ENCODE results near the gene CBLB.

The CBLB gene

GRCh38 chr3:105802118-105802706 is 66.6 kb downstream of the CBLB start:
- DNase-seq (ENCODE audit: low read depth): no peak
- H3K4me3 ChIP-seq (ENCODE audit: low read length): no peak overlapping the region
- TF ChIP-seq CTCF (conservative IDR thresholded peaks at IDR 0.05; ENCODE audit: low read length): no peak

- H3K4me3 ChIP-seq (ENCODE audit: low read length): no peak overlapping the region
- no peak for DNase-seq (ENCODE audit: low read depth)
- TF ChIP-seq CTCF (conservative IDR thresholded peaks at IDR 0.05; ENCODE audit: low read length): no peak
These were observed 67.4 kb downstream of the CBLB start for GRCh38 chr3:105801397-105801796.

- TF ChIP-seq CTCF (conservative IDR thresholded peaks at IDR 0.05; ENCODE audit: low read length): no peak
- DNase-seq (ENCODE audit: low read depth): no peak
These were observed 68.5 kb downstream of the CBLB start for GRCh38 chr3:105800320-105800719.

GRCh38 chr3:105799286-105799685 is 69.5 kb downstream of the CBLB start:
- no peak overlapping the region for H3K4me3 ChIP-seq (ENCODE audit: low read length)
- no peak for DNase-seq (ENCODE audit: low read depth)
- no peak for TF ChIP-seq CTCF (conservative IDR thresholded peaks at IDR 0.05; ENCODE audit: low read length)

More at GRCh38 chr3:105800320-105800719, 68.5 kb downstream of the CBLB start:
- no peak overlapping the region for H3K4me3 ChIP-seq (ENCODE audit: low read length)

GRCh38 chr3:105798381-105798934 is 70.4 kb downstream of the CBLB start:
- no peak for DNase-seq (ENCODE audit: low read depth)
- TF ChIP-seq CTCF (conservative IDR thresholded peaks at IDR 0.05; ENCODE audit: low read length): no peak
- no peak overlapping the region for H3K4me3 ChIP-seq (ENCODE audit: low read length)

- no peak overlapping the region for H3K4me3 ChIP-seq (ENCODE audit: low read length)
- no peak for TF ChIP-seq CTCF (conservative IDR thresholded peaks at IDR 0.05; ENCODE audit: low read length)
- no peak for DNase-seq (ENCODE audit: low read depth)
These were observed 75.8 kb downstream of the CBLB start for GRCh38 chr3:105793040-105793439.
